HL-60 (cell line): ENCODE results near the gene MIOS.

Source experiments
- POLR2AphosphoS5 ChIP-seq: IDR thresholded peaks from 2 replicates; pipeline ENCODE4 v1.6.1; 2012; ENCODE audit warnings: low read depth
- TF ChIP-seq, protein P1 (sequence below): IDR thresholded peaks from one replicate; pipeline ENCODE4 v1.5.1; 2011; ENCODE audit warnings: low read length, control low read depth, inconsistent platforms; ENCODE audit not compliant: insufficient read depth
- TF ChIP-seq, protein P2 (sequence below): IDR thresholded peaks from 2 replicates; pipeline ENCODE4 v1.6.1; 2012; ENCODE audit warnings: low read depth; ENCODE audit not compliant: insufficient replicate concordance

DNA sequence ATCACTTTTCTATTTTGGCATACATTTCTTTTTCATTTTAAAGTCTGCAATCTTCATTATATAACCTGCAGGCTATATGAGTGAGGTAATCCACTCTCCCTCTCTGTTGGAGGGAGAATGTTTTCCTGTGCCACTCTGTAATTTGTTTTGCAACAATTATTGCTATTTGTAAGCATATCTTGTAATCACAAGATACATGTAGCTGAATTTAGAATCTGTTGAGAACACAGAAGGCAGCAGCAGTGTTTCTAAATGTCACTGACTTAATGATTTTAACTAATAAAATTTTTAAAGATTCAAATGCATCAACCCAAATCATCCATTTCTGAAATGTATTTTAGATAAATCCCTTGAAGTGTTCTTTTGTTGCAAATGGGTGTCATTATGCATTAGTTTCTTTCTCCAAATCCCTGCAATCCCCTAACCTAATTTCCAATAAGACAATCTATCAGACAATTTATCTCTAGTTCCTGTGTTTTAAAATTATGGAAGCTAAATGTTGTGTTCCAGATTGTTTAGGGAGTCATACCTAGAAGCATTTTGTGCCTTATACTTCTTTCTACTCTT is 54.0 kb downstream of the MIOS start:
- TF ChIP-seq, protein P1, sequence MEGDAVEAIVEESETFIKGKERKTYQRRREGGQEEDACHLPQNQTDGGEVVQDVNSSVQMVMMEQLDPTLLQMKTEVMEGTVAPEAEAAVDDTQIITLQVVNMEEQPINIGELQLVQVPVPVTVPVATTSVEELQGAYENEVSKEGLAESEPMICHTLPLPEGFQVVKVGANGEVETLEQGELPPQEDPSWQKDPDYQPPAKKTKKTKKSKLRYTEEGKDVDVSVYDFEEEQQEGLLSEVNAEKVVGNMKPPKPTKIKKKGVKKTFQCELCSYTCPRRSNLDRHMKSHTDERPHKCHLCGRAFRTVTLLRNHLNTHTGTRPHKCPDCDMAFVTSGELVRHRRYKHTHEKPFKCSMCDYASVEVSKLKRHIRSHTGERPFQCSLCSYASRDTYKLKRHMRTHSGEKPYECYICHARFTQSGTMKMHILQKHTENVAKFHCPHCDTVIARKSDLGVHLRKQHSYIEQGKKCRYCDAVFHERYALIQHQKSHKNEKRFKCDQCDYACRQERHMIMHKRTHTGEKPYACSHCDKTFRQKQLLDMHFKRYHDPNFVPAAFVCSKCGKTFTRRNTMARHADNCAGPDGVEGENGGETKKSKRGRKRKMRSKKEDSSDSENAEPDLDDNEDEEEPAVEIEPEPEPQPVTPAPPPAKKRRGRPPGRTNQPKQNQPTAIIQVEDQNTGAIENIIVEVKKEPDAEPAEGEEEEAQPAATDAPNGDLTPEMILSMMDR: no peak
- TF ChIP-seq, protein P2, sequence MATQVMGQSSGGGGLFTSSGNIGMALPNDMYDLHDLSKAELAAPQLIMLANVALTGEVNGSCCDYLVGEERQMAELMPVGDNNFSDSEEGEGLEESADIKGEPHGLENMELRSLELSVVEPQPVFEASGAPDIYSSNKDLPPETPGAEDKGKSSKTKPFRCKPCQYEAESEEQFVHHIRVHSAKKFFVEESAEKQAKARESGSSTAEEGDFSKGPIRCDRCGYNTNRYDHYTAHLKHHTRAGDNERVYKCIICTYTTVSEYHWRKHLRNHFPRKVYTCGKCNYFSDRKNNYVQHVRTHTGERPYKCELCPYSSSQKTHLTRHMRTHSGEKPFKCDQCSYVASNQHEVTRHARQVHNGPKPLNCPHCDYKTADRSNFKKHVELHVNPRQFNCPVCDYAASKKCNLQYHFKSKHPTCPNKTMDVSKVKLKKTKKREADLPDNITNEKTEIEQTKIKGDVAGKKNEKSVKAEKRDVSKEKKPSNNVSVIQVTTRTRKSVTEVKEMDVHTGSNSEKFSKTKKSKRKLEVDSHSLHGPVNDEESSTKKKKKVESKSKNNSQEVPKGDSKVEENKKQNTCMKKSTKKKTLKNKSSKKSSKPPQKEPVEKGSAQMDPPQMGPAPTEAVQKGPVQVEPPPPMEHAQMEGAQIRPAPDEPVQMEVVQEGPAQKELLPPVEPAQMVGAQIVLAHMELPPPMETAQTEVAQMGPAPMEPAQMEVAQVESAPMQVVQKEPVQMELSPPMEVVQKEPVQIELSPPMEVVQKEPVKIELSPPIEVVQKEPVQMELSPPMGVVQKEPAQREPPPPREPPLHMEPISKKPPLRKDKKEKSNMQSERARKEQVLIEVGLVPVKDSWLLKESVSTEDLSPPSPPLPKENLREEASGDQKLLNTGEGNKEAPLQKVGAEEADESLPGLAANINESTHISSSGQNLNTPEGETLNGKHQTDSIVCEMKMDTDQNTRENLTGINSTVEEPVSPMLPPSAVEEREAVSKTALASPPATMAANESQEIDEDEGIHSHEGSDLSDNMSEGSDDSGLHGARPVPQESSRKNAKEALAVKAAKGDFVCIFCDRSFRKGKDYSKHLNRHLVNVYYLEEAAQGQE: no peak
- no peak for TF ChIP-seq POLR2AphosphoS5
